Small intestine (tissue), 16 donors: ENCODE measurements around the gene RIPPLY3. TPM values are rescaled to one million over a fixed set of nuclear protein-coding genes. Genes with fewer than 3 reads are reported as not detected.
A peak's percentile ranks its signal among the peaks of the same experiment; 100 is the strongest.

Experiments
- DNase-seq, 2 donors: peaks; one replicate each; pipeline versions ENCODE4 v3.0.0 to v3.0.0-alpha.2; 2013
- FAIRE-seq: peaks from 2 replicates; lab custom pipeline; 2012; peaks lifted over from hg19 to GRCh38; lab: Jason Lieb, UNC
- H3K27ac ChIP-seq, 3 donors: one replicate each; pipeline ENCODE4 v1.5.1; 2013; ENCODE audit warnings: low read length in 2 of 3, mild to moderate bottlenecking in 2 of 3, control low read depth in 1 of 3, inconsistent platforms in 1 of 3, low read depth in 1 of 3, moderate library complexity in 1 of 3
- H3K27me3 ChIP-seq, 3 donors: one replicate each; pipeline ENCODE4 v1.6.1; 2013; ENCODE audit warnings: low read length in 3 of 3, inconsistent platforms in 1 of 3; ENCODE audit not compliant: control insufficient read depth in 3 of 3, insufficient read depth in 3 of 3
- H3K36me3 ChIP-seq, 3 donors: one replicate each; pipeline ENCODE4 v1.6.1; 2013; ENCODE audit warnings: low read length in 3 of 3, inconsistent platforms in 1 of 3, low read depth in 1 of 3, mild to moderate bottlenecking in 1 of 3, moderate library complexity in 1 of 3; ENCODE audit not compliant: control insufficient read depth in 3 of 3, insufficient read depth in 2 of 3
- H3K4me1 ChIP-seq, 3 donors: one replicate each; pipeline ENCODE4 v1.6.1; 2013; ENCODE audit warnings: low read length in 2 of 3, inconsistent platforms in 1 of 3, low read depth in 1 of 3, mild to moderate bottlenecking in 1 of 3, moderate library complexity in 1 of 3; ENCODE audit not compliant: control insufficient read depth in 3 of 3, insufficient read depth in 2 of 3
- H3K4me3 ChIP-seq, 3 donors: one replicate each; pipeline ENCODE4 v1.5.1; 2013; ENCODE audit warnings: low read length in 3 of 3, control low read depth in 1 of 3, inconsistent platforms in 1 of 3, low read depth in 1 of 3, mild to moderate bottlenecking in 1 of 3, moderate library complexity in 1 of 3
- H3K9me3 ChIP-seq, 2 donors: one replicate each; pipeline ENCODE4 v1.6.1; 2013; ENCODE audit warnings: low read depth in 1 of 2, low read length in 1 of 2; ENCODE audit not compliant: control insufficient read depth in 2 of 2, insufficient read depth in 1 of 2
- WGBS, 3 donors: extraction: QIAGEN DNeasy Blood & Tissue Kit; methylation state at CpG; one replicate each; pipeline ENCODE4 v1.1.7; 2013; 5-methylcytosine and 5-hydroxymethylcytosine counted together
- long read RNA-seq, 10 donors: transcript quantifications; one replicate each; lab custom pipeline, GENCODE V29; 2026
- polyA plus RNA-seq, 4 donors: library from polyadenylated mRNA; stranded (reverse) in 3 of 4; unstranded in 1 of 4; fragments of 200-250 nt in 3 of 4; fragments of 120-200 nt in 1 of 4; gene quantifications; one replicate each; pipeline versions ENCODE4 v1.2.1 to v1.2.3, GENCODE V29; 2013
- donor health status: healthy with polysubstance abuse.
- donor health status: control.
- donor health status: control.
- donor health status: Bipolar disorder and iron deficiency.
- donor health status: healthy.

The RIPPLY3 gene
- polyA plus RNA-seq, result under 1 TPM in 2 of 4 donors, not detected in 2; 0.07 to 0.21 TPM
- long read RNA-seq, donor 1, result 0 reads
- long read RNA-seq, donor 2, result 0 reads
- long read RNA-seq, donor 3, partial matches to known transcripts, result 0 of 1 reads
- long read RNA-seq, donor 3, other reads (novel, unspliced or antisense), result 0 of 1 reads
- long read RNA-seq, donor 4, result 0 reads
- long read RNA-seq, donor 5, result 0 reads
- long read RNA-seq, donor 6, result 0 reads
- long read RNA-seq, donor 7, result 0 reads
- long read RNA-seq, donor 8, result 0 reads
- long read RNA-seq, donor 9, result 0 reads
- long read RNA-seq, donor 10, result 0 reads

- FAIRE-seq (no peak), DNase-seq (peak in 1 of 2 donors; percentile 48)
- H3K9me3 ChIP-seq, result no peaks in the 10 kb centered on the region
- H3K27ac ChIP-seq, result no peak within 1 kb of the TSS
- H3K4me3 ChIP-seq, result peak within 1 kb of the TSS; percentile 25 to 48 (median 29)
- WGBS, 3 donors, result 2 to 3% (median 2%) methylated on average over 54 to 87 of the region's 87 CpGs
- no peaks in the 10 kb centered on the region for H3K4me1 ChIP-seq
- peaks cover 7 to 35% (median 9%) of the 10 kb centered on the region in 3 donors for H3K27me3 ChIP-seq
- no peaks in the 10 kb centered on the region for H3K36me3 ChIP-seq
Measured at GRCh38 chr21:37006486-37007291, at the start of gene RIPPLY3. Gene RIPPLY3 (plus strand): TSS chr21:37006702. CDS start chr21:37006773, 71 bp downstream.

DNA sequence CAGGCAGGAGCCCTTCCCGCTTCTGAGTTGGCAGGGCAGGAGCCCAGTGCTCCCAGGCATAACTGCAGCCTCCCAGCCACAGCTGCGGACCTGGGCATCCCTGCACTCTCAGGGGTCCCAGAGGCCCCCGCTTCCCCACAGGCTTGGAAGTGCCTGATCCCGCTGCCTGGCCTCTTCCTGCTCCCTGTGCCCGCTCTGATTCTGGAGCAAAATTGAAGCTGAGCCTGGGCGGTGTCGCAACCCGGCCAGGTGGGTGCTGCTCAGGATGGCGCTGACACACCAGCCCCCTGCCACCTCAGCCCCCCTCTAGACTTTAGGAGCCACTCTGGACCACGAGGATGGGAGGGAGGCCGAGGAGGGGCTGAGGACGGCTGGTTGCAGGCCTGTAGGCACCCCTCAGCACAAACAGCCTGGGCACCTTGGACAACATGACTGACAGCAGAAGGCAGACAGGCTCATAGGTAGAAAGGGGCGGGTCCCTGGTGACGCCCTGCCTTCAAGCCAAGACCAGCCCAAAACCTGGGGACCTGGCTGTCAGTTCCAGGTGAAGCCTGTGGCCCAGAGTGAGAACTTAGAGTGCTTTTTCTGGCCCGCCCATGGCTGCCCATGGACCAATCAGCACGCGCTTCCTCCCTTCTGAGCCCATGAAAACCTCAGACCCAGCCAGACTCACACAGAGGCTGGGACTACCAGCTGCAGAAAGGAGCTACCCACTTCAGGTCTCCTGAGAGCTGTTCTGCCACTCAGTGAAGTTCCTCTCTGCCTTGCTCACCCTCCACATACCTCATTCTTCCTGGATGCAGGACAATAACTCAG is 47.3 kb upstream of the RIPPLY3 start:
- H3K9me3 ChIP-seq, result no peaks in the 10 kb centered on the region
- H3K36me3 ChIP-seq, result peaks cover 0 to 17% (median 1%) of the 10 kb centered on the region in 3 donors
- FAIRE-seq (no peak), DNase-seq (no peak)
- no peaks in the 10 kb centered on the region for H3K27me3 ChIP-seq
- H3K4me1 ChIP-seq, result no peaks in the 10 kb centered on the region
- 91 to 96% (median 95%) methylated on average over 17 of the region's 17 CpGs for WGBS, 3 donors
- H3K4me3 ChIP-seq, result no peak overlapping the region
- H3K27ac ChIP-seq, result no peak overlapping the region

GRCh38 chr21:36960676-36961284 is 45.7 kb upstream of the RIPPLY3 start:
- H3K9me3 ChIP-seq, result no peaks in the 10 kb centered on the region
- no peaks in the 10 kb centered on the region for H3K27me3 ChIP-seq
- WGBS, 3 donors, result 94 to 96% (median 96%) methylated on average over 8 of the region's 8 CpGs
- DNase-seq (no peak), FAIRE-seq (no peak)
- H3K36me3 ChIP-seq, result peaks cover 0 to 17% (median 0%) of the 10 kb centered on the region in 3 donors
- no peaks in the 10 kb centered on the region for H3K4me1 ChIP-seq
- H3K4me3 ChIP-seq, result no peak overlapping the region
- no peak overlapping the region for H3K27ac ChIP-seq

DNA sequence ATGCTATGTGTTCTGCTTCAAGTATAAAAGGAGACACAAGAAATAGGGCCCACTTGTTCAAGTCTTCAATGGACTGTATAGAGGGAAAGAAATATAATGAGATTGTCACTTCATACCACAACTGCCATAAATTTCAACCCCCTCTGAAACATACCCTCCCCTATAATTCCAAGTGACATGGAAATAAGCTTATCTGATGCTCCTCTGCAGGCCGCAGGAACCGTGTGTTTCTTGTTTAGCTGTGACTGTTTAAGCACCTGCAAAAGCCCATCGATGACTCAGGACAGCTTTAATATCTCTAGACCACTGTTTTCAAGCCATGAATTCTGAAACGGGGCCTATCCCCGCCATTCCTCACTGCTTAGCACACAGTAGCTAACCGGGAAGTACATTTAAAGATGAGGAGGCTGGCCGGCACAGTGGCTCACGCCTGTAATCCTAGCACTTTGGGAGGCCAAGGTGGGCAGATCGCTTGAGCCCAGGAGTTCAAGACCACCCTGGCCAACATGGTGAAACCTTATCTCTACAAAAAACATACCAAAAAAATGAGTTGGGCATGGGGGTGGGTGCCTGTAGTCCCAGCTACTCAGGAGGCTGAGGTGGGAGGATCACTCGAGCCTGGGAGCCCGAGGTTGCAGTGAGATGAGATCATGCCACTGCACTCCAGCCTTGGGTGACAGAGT is 44.3 kb upstream of the RIPPLY3 start:
- Histone ChIP-seq H3K4me1 (no peaks in the 10 kb centered on the region), H3K27ac (no peak overlapping the region), H3K4me3 (no peak overlapping the region), H3K9me3 (no peaks in the 10 kb centered on the region), H3K36me3 (peaks cover 0 to 17% (median 0%) of the 10 kb centered on the region in 3 donors), H3K27me3 (no peaks in the 10 kb centered on the region)
- 92 to 94% (median 92%) methylated on average over 11 of the region's 11 CpGs for WGBS, 3 donors
- FAIRE-seq (no peak), DNase-seq (no peak)

DNA sequence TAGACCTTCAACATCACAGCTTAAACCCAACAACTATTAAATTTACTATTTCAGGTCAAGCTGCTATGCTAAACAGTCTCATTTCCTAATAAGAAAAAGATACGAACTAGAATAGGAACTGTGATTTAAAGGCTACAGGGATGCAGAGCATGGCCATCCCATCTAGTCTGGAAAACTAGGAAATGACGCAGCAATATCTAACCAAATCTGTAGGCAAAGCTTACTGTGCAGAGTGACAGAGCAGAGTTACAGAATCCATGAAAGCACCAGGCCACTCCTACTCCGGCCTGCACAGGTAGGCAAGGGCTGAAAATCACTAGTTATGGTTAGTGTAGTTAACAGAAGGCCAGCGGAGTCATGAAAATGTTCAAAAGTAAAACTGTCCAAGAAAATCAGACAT is 42.1 kb upstream of the RIPPLY3 start:
- FAIRE-seq (no peak), DNase-seq (no peak)
- H3K27me3 ChIP-seq, result no peaks in the 10 kb centered on the region
- H3K4me1 ChIP-seq, result no peaks in the 10 kb centered on the region
- WGBS, 3 donors, result 91 to 97% (median 96%) methylated on average over 4 of the region's 4 CpGs
- H3K4me3 ChIP-seq, result no peak overlapping the region
- H3K27ac ChIP-seq, result no peak overlapping the region
- H3K9me3 ChIP-seq, result no peaks in the 10 kb centered on the region
- H3K36me3 ChIP-seq, result peaks cover 0 to 12% (median 0%) of the 10 kb centered on the region in 3 donors

- Histone ChIP-seq H3K36me3 (peaks cover 0 to 9% (median 0%) of the 10 kb centered on the region in 3 donors), H3K4me3 (peak overlapping the region in 1 of 3 donors; percentile 79), H3K9me3 (no peaks in the 10 kb centered on the region), H3K27ac (no peak overlapping the region), H3K27me3 (no peaks in the 10 kb centered on the region), H3K4me1 (no peaks in the 10 kb centered on the region)
- 73 to 86% (median 75%) methylated on average over 8 of the region's 8 CpGs for WGBS, 3 donors
- FAIRE-seq (no peak), DNase-seq (peak in 1 of 2 donors; percentile 13)
Measured at GRCh38 chr21:36964827-36965719, 41.4 kb upstream of the RIPPLY3 start.

GRCh38 chr21:36965720-36966065 is 40.8 kb upstream of the RIPPLY3 start:
- peaks cover 0 to 4% (median 0%) of the 10 kb centered on the region in 3 donors for H3K36me3 ChIP-seq
- H3K27ac ChIP-seq, result peak overlapping the region; percentile 63 to 82 (median 79)
- WGBS, 3 donors, result 10 to 32% (median 16%) methylated on average over 10 of the region's 10 CpGs
- no peaks in the 10 kb centered on the region for H3K27me3 ChIP-seq
- DNase-seq (no peak), FAIRE-seq (no peak)
- H3K9me3 ChIP-seq, result no peaks in the 10 kb centered on the region
- no peaks in the 10 kb centered on the region for H3K4me1 ChIP-seq
- H3K4me3 ChIP-seq, result peak overlapping the region; percentile 69 to 79 (median 72)
